Renal cortical epithelial cell (primary cell): ENCODE data around the gene EFNA1. TPM values are rescaled to one million over a fixed set of nuclear protein-coding genes. Genes with fewer than 3 reads are reported as not detected.
"Not testable (repeated sequence)": the region's sequence is repeated elsewhere in the genome, so short reads cannot be mapped to it uniquely, and the experiment has no call there.

Experiments used
- DNase-seq: peaks from one replicate; pipeline ENCODE4 v3.0.0-alpha.2; 2011; ENCODE audit warnings: low read depth
- total RNA-seq: library from RNA; depleted of rRNA; stranded (reverse); fragments of >200 nt; gene quantifications from 2 replicates; pipeline ENCODE4 v1.2.3, GENCODE V29; 2014

The EFNA1 gene
- total RNA-seq, 1 donor from 2014 or later = 68.3 TPM

GRCh38 chr1:155092641-155093040, 35.0 kb upstream of the EFNA1 start:
- DNase-seq = no peak

GRCh38 chr1:155093911-155094621, 33.6 kb upstream of the EFNA1 start:
- DNase-seq = peak; percentile 69

GRCh38 chr1:155094622-155094948, 33.1 kb upstream of the EFNA1 start:
- no peak for DNase-seq

- no peak for DNase-seq
Observed at GRCh38 chr1:155099331-155099730, 28.3 kb upstream of the EFNA1 start.

GRCh38 chr1:155103325-155103724, 24.4 kb upstream of the EFNA1 start:
- no peak for DNase-seq

- DNase-seq = no peak
Observed at GRCh38 chr1:155104605-155105534, 22.8 kb upstream of the EFNA1 start.

GRCh38 chr1:155105604-155106011, 22.1 kb upstream of the EFNA1 start:
- DNase-seq = peak; percentile 52

GRCh38 chr1:155106862-155107261, 20.8 kb upstream of the EFNA1 start:
- no peak for DNase-seq

- DNase-seq = no peak
Observed at GRCh38 chr1:155107309-155108264, 20.1 kb upstream of the EFNA1 start.

- no peak for DNase-seq
Observed at GRCh38 chr1:155108296-155108695, 19.4 kb upstream of the EFNA1 start.

- DNase-seq = no peak
Observed at GRCh38 chr1:155110381-155110780, 17.3 kb upstream of the EFNA1 start.

- no peak for DNase-seq
Observed at GRCh38 chr1:155110826-155111225, 16.9 kb upstream of the EFNA1 start.

GRCh38 chr1:155113450-155113980, 14.2 kb upstream of the EFNA1 start:
- DNase-seq = no peak

GRCh38 chr1:155116113-155116764, 11.4 kb upstream of the EFNA1 start:
- DNase-seq = no peak

GRCh38 chr1:155117610-155118009, 10.1 kb upstream of the EFNA1 start:
- DNase-seq = no peak

- DNase-seq = not testable (repeated sequence)
Observed at GRCh38 chr1:155118090-155118489, 9.6 kb upstream of the EFNA1 start.

GRCh38 chr1:155120253-155120652, 7.4 kb upstream of the EFNA1 start:
- DNase-seq = no peak

GRCh38 chr1:155121249-155121648, 6.4 kb upstream of the EFNA1 start:
- no peak for DNase-seq

GRCh38 chr1:155122308-155122707, 5.4 kb upstream of the EFNA1 start:
- DNase-seq = no peak

GRCh38 chr1:155123801-155124200, 3.9 kb upstream of the EFNA1 start:
- DNase-seq = peak; percentile 75
